ENCODE data around the gene RIPK4. TPM values are rescaled to one million over a fixed set of nuclear protein-coding genes. Genes with fewer than 3 reads are reported as not detected.

Gene RIPK4
- polyA plus RNA-seq, 3 donors = 0.05 to 0.09 TPM; not detected in 1

DNA sequence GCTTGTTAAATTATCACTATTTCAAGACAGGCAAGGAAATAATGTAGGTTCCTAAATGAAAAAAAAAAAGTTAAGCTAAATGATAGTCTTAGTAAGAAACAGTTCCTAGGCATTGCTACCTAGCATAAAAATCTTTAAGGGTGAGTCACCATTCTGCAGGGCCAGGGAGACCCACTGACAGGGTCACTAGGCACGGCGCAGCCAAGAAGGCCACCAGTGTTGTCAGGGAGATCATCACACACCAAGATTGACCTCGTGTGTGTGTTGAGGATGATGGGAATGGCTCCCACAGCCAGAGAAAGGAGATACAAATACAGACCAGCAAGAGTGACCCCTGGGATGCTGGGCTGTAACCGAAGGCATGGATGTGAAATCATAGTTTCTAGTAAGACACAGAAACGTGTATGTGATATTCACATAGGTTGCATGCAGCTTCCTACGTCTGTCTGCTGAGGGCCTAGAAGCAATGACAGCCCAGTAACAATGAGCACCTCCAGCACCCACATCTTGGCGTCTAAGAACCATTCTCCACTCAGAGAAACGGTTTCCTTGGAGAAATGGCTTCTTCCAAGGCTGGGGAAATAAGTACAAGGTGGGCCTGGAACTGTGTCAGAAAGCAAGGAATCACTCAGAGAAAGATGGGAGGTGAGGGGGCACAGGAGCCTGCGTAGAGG is 29.1 kb downstream of the RIPK4 start:
- DNase-seq = no peak
- no peak overlapping the region for H3K9ac ChIP-seq (ENCODE audit: insufficient read depth, low read length, poor library complexity, severe bottlenecking)
- peaks cover 19% of the 10 kb centered on the region for H3K4me1 Mint-ChIP-seq
- no peaks in the 10 kb centered on the region for H4K20me1 ChIP-seq (ENCODE audit: insufficient read depth, low read length)
- no peak overlapping the region for H3K4me3 Mint-ChIP-seq
- H3K4me2 ChIP-seq (replicated peaks; ENCODE audit: extremely low read depth, low read length, poor library complexity, severe bottlenecking) = no peak overlapping the region
- H3K4me3 ChIP-seq (replicated peaks in 1 of 3; ENCODE audit: low read depth in 2 of 3, low read length in 3 of 3) = no peak overlapping the region
- peaks cover 13 to 20% (median 16%) of the 10 kb centered on the region in 7 donors for H3K9me3 Mint-ChIP-seq
- H3K27ac ChIP-seq (ENCODE audit: low read depth in 1 of 2, low read length in 2 of 2) = no peak overlapping the region
- 100% methylated on average over 5 of the region's 9 CpGs for WGBS (ENCODE audit: insufficient coverage)
- no peak overlapping the region for H3K27ac Mint-ChIP-seq
- no peaks in the 10 kb centered on the region for H3K27me3 ChIP-seq (ENCODE audit: control insufficient read depth in 2 of 2, insufficient read depth in 2 of 2, low read length in 2 of 2)
- peaks cover 7 to 18% (median 9%) of the 10 kb centered on the region in 3 donors for H3K27me3 Mint-ChIP-seq (ENCODE audit: low read depth in 3 of 3)
- no peaks in the 10 kb centered on the region for H3K36me3 Mint-ChIP-seq
- intact Hi-C loops (cut with micrococcal nuclease) = no loop called here
- H3K36me3 ChIP-seq (replicated peaks in 1 of 2; ENCODE audit: control insufficient read depth in 1 of 2, insufficient read depth in 2 of 2, low read length in 2 of 2) = no peaks in the 10 kb centered on the region
- H3K9me3 ChIP-seq (replicated peaks in 1 of 2; ENCODE audit: control insufficient read depth in 1 of 2, insufficient read depth in 1 of 2, low read length in 2 of 2) = peaks cover 8% of the 10 kb centered on the region in 2 donors
- no peaks in the 10 kb centered on the region for H3K79me2 ChIP-seq (ENCODE audit: insufficient read depth, low read length)
- H2AFZ ChIP-seq (ENCODE audit: insufficient read depth, low read depth, low read length, poor library complexity, severe bottlenecking) = no peak overlapping the region
- TF ChIP-seq, protein P1, sequence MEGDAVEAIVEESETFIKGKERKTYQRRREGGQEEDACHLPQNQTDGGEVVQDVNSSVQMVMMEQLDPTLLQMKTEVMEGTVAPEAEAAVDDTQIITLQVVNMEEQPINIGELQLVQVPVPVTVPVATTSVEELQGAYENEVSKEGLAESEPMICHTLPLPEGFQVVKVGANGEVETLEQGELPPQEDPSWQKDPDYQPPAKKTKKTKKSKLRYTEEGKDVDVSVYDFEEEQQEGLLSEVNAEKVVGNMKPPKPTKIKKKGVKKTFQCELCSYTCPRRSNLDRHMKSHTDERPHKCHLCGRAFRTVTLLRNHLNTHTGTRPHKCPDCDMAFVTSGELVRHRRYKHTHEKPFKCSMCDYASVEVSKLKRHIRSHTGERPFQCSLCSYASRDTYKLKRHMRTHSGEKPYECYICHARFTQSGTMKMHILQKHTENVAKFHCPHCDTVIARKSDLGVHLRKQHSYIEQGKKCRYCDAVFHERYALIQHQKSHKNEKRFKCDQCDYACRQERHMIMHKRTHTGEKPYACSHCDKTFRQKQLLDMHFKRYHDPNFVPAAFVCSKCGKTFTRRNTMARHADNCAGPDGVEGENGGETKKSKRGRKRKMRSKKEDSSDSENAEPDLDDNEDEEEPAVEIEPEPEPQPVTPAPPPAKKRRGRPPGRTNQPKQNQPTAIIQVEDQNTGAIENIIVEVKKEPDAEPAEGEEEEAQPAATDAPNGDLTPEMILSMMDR (IDR thresholded peaks at IDR 0.05) = no peak
- peaks cover 13 to 22% of the 10 kb centered on the region in 2 donors for H3K4me1 ChIP-seq (ENCODE audit: control insufficient read depth in 1 of 2, insufficient read depth in 2 of 2, low read length in 2 of 2)

DNA sequence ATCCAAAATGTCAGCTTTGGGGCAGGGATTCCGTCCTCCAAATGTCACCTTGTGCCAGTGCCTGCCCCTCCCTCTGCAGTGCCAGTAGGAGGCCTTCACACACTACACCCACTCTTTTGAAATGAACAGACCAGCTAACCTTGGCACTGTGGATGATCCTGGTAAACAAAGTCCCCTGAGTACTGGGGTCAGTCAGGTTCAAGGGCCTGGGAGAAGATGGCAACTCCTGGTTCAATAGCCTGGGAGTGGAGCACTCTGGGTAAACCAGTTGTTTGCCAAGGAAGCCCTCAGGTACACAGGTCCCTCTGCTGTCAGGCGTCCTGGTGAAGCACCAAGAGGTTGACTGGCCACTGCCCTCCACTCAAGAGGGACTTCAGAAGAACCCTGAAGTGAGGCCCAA is 30.4 kb downstream of the RIPK4 start:
- WGBS (ENCODE audit: insufficient coverage) = 100% methylated on average over 1 of the region's 2 CpGs
- no peak overlapping the region for H3K27ac Mint-ChIP-seq
- no peaks in the 10 kb centered on the region for H3K36me3 Mint-ChIP-seq
- intact Hi-C loops (cut with micrococcal nuclease) = no loop called here
- Histone ChIP-seq H3K4me2 (replicated peaks; ENCODE audit: extremely low read depth, low read length, poor library complexity, severe bottlenecking) (no peak overlapping the region), H3K9me3 (replicated peaks in 1 of 2; ENCODE audit: control insufficient read depth in 1 of 2, insufficient read depth in 1 of 2, low read length in 2 of 2) (peaks cover 8% of the 10 kb centered on the region in 2 donors), H3K27ac (ENCODE audit: low read depth in 1 of 2, low read length in 2 of 2) (no peak overlapping the region), H2AFZ (ENCODE audit: insufficient read depth, low read depth, low read length, poor library complexity, severe bottlenecking) (no peak overlapping the region), H3K36me3 (replicated peaks in 1 of 2; ENCODE audit: control insufficient read depth in 1 of 2, insufficient read depth in 2 of 2, low read length in 2 of 2) (no peaks in the 10 kb centered on the region), H3K9ac (ENCODE audit: insufficient read depth, low read length, poor library complexity, severe bottlenecking) (no peak overlapping the region), H3K27me3 (ENCODE audit: control insufficient read depth in 2 of 2, insufficient read depth in 2 of 2, low read length in 2 of 2) (no peaks in the 10 kb centered on the region), H3K4me3 (replicated peaks in 1 of 3; ENCODE audit: low read depth in 2 of 3, low read length in 3 of 3) (no peak overlapping the region), H4K20me1 (ENCODE audit: insufficient read depth, low read length) (no peaks in the 10 kb centered on the region), H3K4me1 (ENCODE audit: control insufficient read depth in 1 of 2, insufficient read depth in 2 of 2, low read length in 2 of 2) (peaks cover 13 to 23% of the 10 kb centered on the region in 2 donors), H3K79me2 (ENCODE audit: insufficient read depth, low read length) (no peaks in the 10 kb centered on the region)
- peaks cover 25% of the 10 kb centered on the region for H3K4me1 Mint-ChIP-seq
- no peak for DNase-seq
- peaks cover 8 to 23% (median 17%) of the 10 kb centered on the region in 3 donors for H3K27me3 Mint-ChIP-seq (ENCODE audit: low read depth in 3 of 3)
- H3K9me3 Mint-ChIP-seq = peaks cover 16 to 29% (median 22%) of the 10 kb centered on the region in 7 donors
- no peak overlapping the region for H3K4me3 Mint-ChIP-seq
- TF ChIP-seq, protein P1 (IDR thresholded peaks at IDR 0.05) = no peak
